ENCODE data around the gene AUTS2. TPM values are rescaled to one million over a fixed set of nuclear protein-coding genes. Genes with fewer than 3 reads are reported as not detected.

Gene AUTS2
- total and polyA plus RNA-seq, 9 of the 15 experiments (the other 6 are each of a cell fraction or from before 2014, with no cell fraction given) = 0.58 TPM; not detected in 8

GRCh38 chr7:69967689-69968450 lies 369.6 kb downstream of the AUTS2 start:
- no peak for FAIRE-seq
- TF ChIP-seq ZMIZ1 (IDR thresholded peaks at IDR 0.05; ENCODE audit: low read depth in 2 of 2, low read length in 2 of 2) (no peak), ZFP30 (CRISPR knock-in tag; IDR thresholded peaks at IDR 0.05; ENCODE audit: borderline replicate concordance) (no peak), C11orf30 (IDR thresholded peaks at IDR 0.05; ENCODE audit: low read depth) (no peak), KLF6 (CRISPR knock-in tag; IDR thresholded peaks at IDR 0.05; ENCODE audit: borderline replicate concordance) (no peak), ATF1 (CRISPR knock-in tag; IDR thresholded peaks at IDR 0.05) (no peak), ATF1 (tag; IDR thresholded peaks at IDR 0.05) (no peak), L3MBTL2 (IDR thresholded peaks at IDR 0.05) (no peak), PYGO2 (tag; IDR thresholded peaks at IDR 0.05) (no peak), DMBX1 (CRISPR knock-in tag; IDR thresholded peaks at IDR 0.05; ENCODE audit: borderline replicate concordance) (no peak), SMAD4 (CRISPR knock-in tag; conservative IDR thresholded peaks at IDR 0.05) (no peak), BRF1 (IDR thresholded peaks at IDR 0.05; ENCODE audit: borderline replicate concordance, extremely low read depth, insufficient read length) (no peak), NR2F6 (CRISPR knock-in tag; IDR thresholded peaks at IDR 0.05) (no peak), NR0B1 (IDR thresholded peaks at IDR 0.05; ENCODE audit: partially characterized antibody) (no peak), EZH2 (IDR thresholded peaks at IDR 0.05; ENCODE audit: borderline replicate concordance, low read depth, low read length) (no peak), SPI1 (IDR thresholded peaks at IDR 0.05; ENCODE audit: borderline replicate concordance, low read depth, low read length) (no peak), BRCA1 (IDR thresholded peaks at IDR 0.05) (no peak), BRCA1 (CRISPR knock-in tag; IDR thresholded peaks at IDR 0.05) (no peak)
- TF ChIP-seq, protein P1, sequence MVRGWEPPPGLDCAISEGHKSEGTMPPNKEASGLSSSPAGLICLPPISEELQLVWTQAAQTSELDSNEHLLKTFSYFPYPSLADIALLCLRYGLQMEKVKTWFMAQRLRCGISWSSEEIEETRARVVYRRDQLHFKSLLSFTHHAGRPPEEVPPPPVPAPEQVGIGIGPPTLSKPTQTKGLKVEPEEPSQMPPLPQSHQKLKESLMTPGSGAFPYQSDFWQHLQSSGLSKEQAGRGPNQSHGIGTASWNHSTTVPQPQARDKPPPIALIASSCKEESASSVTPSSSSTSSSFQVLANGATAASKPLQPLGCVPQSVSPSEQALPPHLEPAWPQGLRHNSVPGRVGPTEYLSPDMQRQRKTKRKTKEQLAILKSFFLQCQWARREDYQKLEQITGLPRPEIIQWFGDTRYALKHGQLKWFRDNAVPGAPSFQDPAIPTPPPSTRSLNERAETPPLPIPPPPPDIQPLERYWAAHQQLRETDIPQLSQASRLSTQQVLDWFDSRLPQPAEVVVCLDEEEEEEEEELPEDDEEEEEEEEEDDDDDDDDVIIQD (CRISPR knock-in tag; IDR thresholded peaks at IDR 0.05) = no peak

More at GRCh38 chr7:69967689-69968450, 369.6 kb downstream of the AUTS2 start:
- BruUV-seq (replicated peaks) = no TSS peak
- no peak overlapping the region for H3K4me3 ChIP-seq
- in situ Hi-C loops (cut with MboI) = no loop called here
- H3K9me1 ChIP-seq (ENCODE audit: control insufficient read depth, insufficient read depth, low read length) = no peaks in the 10 kb centered on the region
- H3K4me1 ChIP-seq (replicated peaks in 1 of 2; ENCODE audit: control insufficient read depth in 2 of 2, insufficient read depth in 2 of 2, low read length in 2 of 2) = no peaks in the 10 kb centered on the region
- no peaks in the 10 kb centered on the region for H3K27me3 ChIP-seq (ENCODE audit: control insufficient read depth in 2 of 2, insufficient read depth in 2 of 2, low read length in 2 of 2)
- ATAC-seq (no peak), DNase-seq (ENCODE audit: extremely low read depth in 1 of 4, low spot score in 3 of 4) (no peak)
- H3K9me3 ChIP-seq (replicated peaks; ENCODE audit: control insufficient read depth, insufficient read depth, low read depth, low read length) = no peaks in the 10 kb centered on the region
- POLR2A ChIA-PET = no interaction called here
- WGBS (ENCODE audit: insufficient coverage, low coverage, missing lambda C conversion rate) = 0% methylated on average over 3 of the region's 3 CpGs
- H3K9ac ChIP-seq (ENCODE audit: insufficient read depth in 1 of 2, low read depth in 2 of 2, low read length in 2 of 2) = no peak overlapping the region
- no peaks in the 10 kb centered on the region for H3K79me2 ChIP-seq (ENCODE audit: control insufficient read depth, insufficient read depth, low read length)
- H2AFZ ChIP-seq (ENCODE audit: low read depth, low read length) = no peak overlapping the region
- no peaks in the 10 kb centered on the region for H4K20me1 ChIP-seq (replicated peaks; ENCODE audit: control insufficient read depth, insufficient read depth, low read length)
- no peaks in the 10 kb centered on the region for H3K36me3 ChIP-seq (ENCODE audit: control insufficient read depth, insufficient read depth, low read length)
- intact Hi-C loops (cut with micrococcal nuclease) = no loop called here
- no peak overlapping the region for H3K4me2 ChIP-seq (ENCODE audit: insufficient read depth, low read length)
- CTCF ChIA-PET (ENCODE audit: low intra/inter-chr PET ratio) = no interaction called here
- H3K27ac ChIP-seq (ENCODE audit: extremely low read depth, low read depth, low read length) = no peak overlapping the region
